Peyer's patch (tissue), 4 donors: ENCODE data around the gene SEPTIN10.

Source experiments
- POLR2A ChIP-seq, 2 donors: fragments of 450-650 bp; IDR thresholded peaks; one replicate each; pipeline ENCODE4 v1.5.1; 2017; ENCODE audit warnings: antibody characterized with exemption in 2 of 2, mild to moderate bottlenecking in 2 of 2, moderate library complexity in 2 of 2
- TF ChIP-seq, protein P1 (sequence below), 6 experiments: fragments of 450-650 bp in 4 of 6; fragments of 200-600 bp in 2 of 6; sonication (generic) in 1 of 6; IDR thresholded peaks; one replicate each; pipeline ENCODE4 v1.5.1; 2017 to 2019; ENCODE audit warnings: antibody characterized with exemption in 6 of 6, mild to moderate bottlenecking in 3 of 6, moderate library complexity in 1 of 6

DNA sequence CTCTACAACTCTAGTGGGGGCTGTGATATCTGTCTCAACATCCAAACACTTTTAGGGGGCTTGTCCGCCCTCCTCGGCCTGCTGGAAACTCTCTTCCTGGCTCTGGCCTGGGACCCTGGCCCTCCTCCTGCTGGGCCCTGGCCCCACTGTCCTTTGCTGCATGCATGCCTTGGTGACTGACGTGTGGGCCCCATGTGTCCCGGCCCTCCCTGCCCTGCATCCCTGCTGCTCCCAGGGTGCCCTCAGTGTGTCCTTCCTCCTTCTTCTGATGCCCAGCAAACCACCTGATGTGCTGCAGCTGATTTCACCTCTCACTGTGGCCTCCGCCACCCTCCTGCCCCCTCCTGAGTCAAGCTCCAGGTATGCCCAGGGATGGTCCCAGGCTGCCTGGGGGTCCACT is 101.7 kb downstream of the SEPTIN10 start:
- TF ChIP-seq, protein P1, sequence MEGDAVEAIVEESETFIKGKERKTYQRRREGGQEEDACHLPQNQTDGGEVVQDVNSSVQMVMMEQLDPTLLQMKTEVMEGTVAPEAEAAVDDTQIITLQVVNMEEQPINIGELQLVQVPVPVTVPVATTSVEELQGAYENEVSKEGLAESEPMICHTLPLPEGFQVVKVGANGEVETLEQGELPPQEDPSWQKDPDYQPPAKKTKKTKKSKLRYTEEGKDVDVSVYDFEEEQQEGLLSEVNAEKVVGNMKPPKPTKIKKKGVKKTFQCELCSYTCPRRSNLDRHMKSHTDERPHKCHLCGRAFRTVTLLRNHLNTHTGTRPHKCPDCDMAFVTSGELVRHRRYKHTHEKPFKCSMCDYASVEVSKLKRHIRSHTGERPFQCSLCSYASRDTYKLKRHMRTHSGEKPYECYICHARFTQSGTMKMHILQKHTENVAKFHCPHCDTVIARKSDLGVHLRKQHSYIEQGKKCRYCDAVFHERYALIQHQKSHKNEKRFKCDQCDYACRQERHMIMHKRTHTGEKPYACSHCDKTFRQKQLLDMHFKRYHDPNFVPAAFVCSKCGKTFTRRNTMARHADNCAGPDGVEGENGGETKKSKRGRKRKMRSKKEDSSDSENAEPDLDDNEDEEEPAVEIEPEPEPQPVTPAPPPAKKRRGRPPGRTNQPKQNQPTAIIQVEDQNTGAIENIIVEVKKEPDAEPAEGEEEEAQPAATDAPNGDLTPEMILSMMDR (IDR thresholded peaks at IDR 0.05), result no peak
- no peak for TF ChIP-seq POLR2A (IDR thresholded peaks at IDR 0.05)
